ENCODE data around the gene SAMD3.

DNA sequence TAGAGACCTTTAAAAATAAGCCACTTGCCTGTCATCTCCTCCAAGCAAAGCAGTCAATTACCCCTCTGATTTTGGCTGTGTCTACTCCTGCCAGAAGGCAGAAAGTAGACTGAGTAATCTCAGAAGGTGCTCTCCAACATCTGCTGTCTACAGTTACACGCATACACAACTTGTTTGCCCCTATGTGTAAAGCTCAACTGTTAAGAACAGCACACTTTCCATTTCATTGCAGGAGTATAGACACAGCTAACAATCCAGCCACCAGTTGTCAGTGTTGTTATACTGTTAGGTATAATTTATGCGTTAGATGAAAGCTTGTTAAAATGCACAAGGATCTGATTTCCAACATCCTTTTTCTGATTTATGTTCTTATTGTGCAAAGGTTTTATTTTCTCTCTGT is 88.2 kb downstream of the SAMD3 start:
- TF ChIP-seq YY1 (IDR thresholded peaks at IDR 0.05) (no peak), CTCF (IDR thresholded peaks at IDR 0.05; ENCODE audit: low read depth, low read length, missing input control) (no peak), ZBTB33 (IDR thresholded peaks at IDR 0.05) (no peak), RAD21 (IDR thresholded peaks at IDR 0.05) (no peak), TAF1 (conservative IDR thresholded peaks at IDR 0.05) (no peak)
